Liver (tissue), 3 donors: ENCODE measurements around the gene SMIM45.

Experiments used
- CTCF ChIP-seq: fragments of 150-350 bp; IDR thresholded peaks from 2 replicates; pipeline ENCODE4 v1.5.1; 2017; ENCODE audit warnings: improper control_type of control experiment, low read depth, low read length; ENCODE audit not compliant: missing input control
- HNF4A ChIP-seq, 2 donors: conservative IDR thresholded peaks; 2 replicates each; pipeline ENCODE4 v1.6.1; 2016; ENCODE audit warnings: antibody characterized with exemption in 2 of 2, mild to moderate bottlenecking in 2 of 2
- RAD21 ChIP-seq, 2 donors: IDR thresholded peaks; 2 replicates each; pipeline ENCODE4 v1.6.1; 2016; ENCODE audit warnings: antibody characterized with exemption in 2 of 2, mild to moderate bottlenecking in 2 of 2
- RXRA ChIP-seq, 2 donors: IDR thresholded peaks; 2 replicates each; pipeline ENCODE4 v1.6.1; 2017 to 2018; ENCODE audit warnings: antibody characterized with exemption in 2 of 2, mild to moderate bottlenecking in 1 of 2
- ZBTB33 ChIP-seq: IDR thresholded peaks from 2 replicates; pipeline ENCODE4 v1.6.1; 2016; ENCODE audit warnings: antibody characterized with exemption
- donor health status: healthy.
- donor health status: healthy.

GRCh38 chr22:41908411-41909309, 43.3 kb upstream of the SMIM45 start:
- TF ChIP-seq CTCF = no peak
- TF ChIP-seq RXRA (IDR thresholded peaks at IDR 0.05) = no peak
- TF ChIP-seq HNF4A (conservative IDR thresholded peaks at IDR 0.05) = no peak
- no peak for TF ChIP-seq ZBTB33
- TF ChIP-seq RAD21 (IDR thresholded peaks at IDR 0.05) = no peak
